ENCODE results near the gene LCE7A. TPM values are rescaled to one million over a fixed set of nuclear protein-coding genes. Genes with fewer than 3 reads are reported as not detected.

LCE7A gene
- total RNA-seq, 2 experiments from 2014 or later = not detected

DNA sequence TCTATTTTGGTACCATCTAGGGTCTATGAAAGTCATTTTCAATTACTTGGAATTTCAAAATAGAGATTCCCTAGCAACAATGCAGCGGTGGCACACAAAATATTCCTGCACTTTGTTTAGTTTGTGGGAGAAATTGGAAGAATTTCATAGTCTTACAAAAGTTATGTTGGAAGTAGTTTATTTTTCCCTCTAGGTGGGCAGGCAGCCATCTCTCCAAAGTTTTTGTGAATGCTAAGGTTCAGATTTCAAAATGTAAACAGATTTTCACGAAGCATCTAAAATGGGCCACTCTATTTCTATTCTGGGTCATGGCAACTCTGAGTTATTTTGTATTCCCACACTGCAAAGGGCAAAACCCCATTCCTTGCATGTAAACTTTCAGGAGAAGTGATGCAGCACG lies 26.3 kb downstream of the LCE7A start:
- no peak for DNase-seq
- H3K27me3 Mint-ChIP-seq = peaks cover 13% of the 10 kb centered on the region
- no peak overlapping the region for H3K4me3 Mint-ChIP-seq
- H3K27ac Mint-ChIP-seq = no peak overlapping the region
- ChIA-PET POLR2A (no interaction called here), CTCF (no interaction called here)
- no peaks in the 10 kb centered on the region for H3K9me3 Mint-ChIP-seq
- H3K36me3 Mint-ChIP-seq (ENCODE audit: low read depth) = no peaks in the 10 kb centered on the region
- no peaks in the 10 kb centered on the region for H3K4me1 Mint-ChIP-seq

DNA sequence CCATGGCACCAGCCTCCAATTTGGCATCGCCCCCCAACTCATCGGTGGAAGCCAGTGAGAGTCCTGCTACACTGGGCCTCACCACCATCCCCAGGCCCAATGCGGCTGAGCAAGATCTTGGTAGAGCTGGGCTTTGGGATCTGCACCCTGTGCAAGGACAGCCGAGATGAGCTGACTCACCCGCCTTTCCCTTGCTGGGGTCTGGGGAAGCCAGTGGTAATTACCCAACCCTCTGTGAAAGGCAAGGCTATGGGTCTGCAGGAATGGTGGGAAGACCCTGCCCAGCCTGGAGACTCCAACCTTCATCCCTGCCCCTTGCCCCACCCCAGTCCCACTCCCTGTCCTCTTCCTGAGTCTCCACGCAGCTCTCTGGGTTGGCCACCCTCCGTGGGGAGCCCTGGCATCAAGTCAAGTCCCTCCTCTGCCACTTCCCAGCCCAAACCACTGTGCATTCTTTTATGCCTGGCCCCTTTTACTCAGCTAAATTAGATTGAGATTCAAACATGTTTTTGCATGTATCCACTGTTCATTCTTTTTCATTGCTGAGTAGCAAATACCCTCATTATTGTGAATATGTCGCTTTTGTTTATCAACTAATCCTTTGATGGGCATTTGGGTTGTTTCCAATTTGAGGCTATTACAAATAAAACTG lies 27.1 kb downstream of the LCE7A start:
- H3K27me3 Mint-ChIP-seq = peaks cover 13% of the 10 kb centered on the region
- no peak overlapping the region for H3K27ac Mint-ChIP-seq
- no peaks in the 10 kb centered on the region for H3K4me1 Mint-ChIP-seq
- ChIA-PET POLR2A (no interaction called here), CTCF (no interaction called here)
- no peak overlapping the region for H3K4me3 Mint-ChIP-seq
- no peak for DNase-seq
- H3K36me3 Mint-ChIP-seq (ENCODE audit: low read depth) = no peaks in the 10 kb centered on the region
- H3K9me3 Mint-ChIP-seq = no peaks in the 10 kb centered on the region

GRCh38 chr1:152888126-152888525 lies 28.3 kb downstream of the LCE7A start:
- H3K36me3 Mint-ChIP-seq (ENCODE audit: low read depth) = no peaks in the 10 kb centered on the region
- H3K4me3 Mint-ChIP-seq = no peak overlapping the region
- peaks cover 20% of the 10 kb centered on the region for H3K27me3 Mint-ChIP-seq
- H3K27ac Mint-ChIP-seq = no peak overlapping the region
- DNase-seq = no peak
- no peaks in the 10 kb centered on the region for H3K4me1 Mint-ChIP-seq
- POLR2A ChIA-PET = no interaction called here
- no peaks in the 10 kb centered on the region for H3K9me3 Mint-ChIP-seq
- CTCF ChIA-PET = interaction anchor here (0.6 kb wide), 1 partner anchor 609 kb away, joined by 4 read pairs; no protein-coding TSS in a partner anchor

- ChIA-PET CTCF (no interaction called here), POLR2A (no interaction called here)
- no peaks in the 10 kb centered on the region for H3K4me1 Mint-ChIP-seq
- no peak for DNase-seq
- peaks cover 14% of the 10 kb centered on the region for H3K27me3 Mint-ChIP-seq
- no peaks in the 10 kb centered on the region for H3K36me3 Mint-ChIP-seq (ENCODE audit: low read depth)
- no peak overlapping the region for H3K27ac Mint-ChIP-seq
- H3K4me3 Mint-ChIP-seq = no peak overlapping the region
- H3K9me3 Mint-ChIP-seq = no peaks in the 10 kb centered on the region
Measured at GRCh38 chr1:152899027-152899426, 39.2 kb downstream of the LCE7A start.

DNA sequence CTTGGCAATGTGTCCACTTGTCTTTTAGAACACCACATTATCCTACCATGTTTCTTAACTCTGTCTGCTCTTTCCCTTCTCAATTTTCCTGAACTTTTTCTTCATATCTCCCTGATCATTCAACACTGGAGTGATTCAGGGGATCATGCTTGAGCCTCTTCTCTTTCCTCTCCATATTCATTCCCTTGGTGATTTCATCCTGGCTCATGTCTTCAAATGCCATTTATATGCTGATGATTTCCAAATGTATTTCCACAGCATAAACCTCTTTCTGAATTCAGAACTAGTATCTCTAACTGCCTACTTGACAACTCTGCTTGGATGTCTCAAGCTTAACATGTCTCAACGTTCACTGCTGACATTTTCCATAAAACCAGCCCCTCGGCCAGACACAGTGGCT lies 40.1 kb downstream of the LCE7A start:
- no peak for DNase-seq
- no peak overlapping the region for H3K4me3 Mint-ChIP-seq
- CTCF ChIA-PET = no interaction called here
- no peaks in the 10 kb centered on the region for H3K4me1 Mint-ChIP-seq
- POLR2A ChIA-PET = no interaction called here
- H3K9me3 Mint-ChIP-seq = no peaks in the 10 kb centered on the region
- H3K27me3 Mint-ChIP-seq = peaks cover 10% of the 10 kb centered on the region
- no peaks in the 10 kb centered on the region for H3K36me3 Mint-ChIP-seq (ENCODE audit: low read depth)
- no peak overlapping the region for H3K27ac Mint-ChIP-seq

GRCh38 chr1:152901631-152902030 lies 41.8 kb downstream of the LCE7A start:
- no peak overlapping the region for H3K4me3 Mint-ChIP-seq
- H3K36me3 Mint-ChIP-seq (ENCODE audit: low read depth) = no peaks in the 10 kb centered on the region
- peaks cover 5% of the 10 kb centered on the region for H3K27me3 Mint-ChIP-seq
- no peak overlapping the region for H3K27ac Mint-ChIP-seq
- POLR2A ChIA-PET = interaction anchor here (1.2 kb wide), 1 partner anchor 11 kb away, joined by 3 read pairs; no protein-coding TSS in a partner anchor
- no peak for DNase-seq
- H3K9me3 Mint-ChIP-seq = no peaks in the 10 kb centered on the region
- CTCF ChIA-PET = no interaction called here
- no peaks in the 10 kb centered on the region for H3K4me1 Mint-ChIP-seq

- no peak overlapping the region for H3K27ac Mint-ChIP-seq
- H3K9me3 Mint-ChIP-seq = no peaks in the 10 kb centered on the region
- H3K27me3 Mint-ChIP-seq = peaks cover 6% of the 10 kb centered on the region
- CTCF ChIA-PET = no interaction called here
- H3K4me3 Mint-ChIP-seq = no peak overlapping the region
- POLR2A ChIA-PET = interaction anchor here (1.2 kb wide), 1 partner anchor 10 kb away, joined by 3 read pairs; no protein-coding TSS in a partner anchor
- DNase-seq = no peak
- H3K4me1 Mint-ChIP-seq = no peaks in the 10 kb centered on the region
- H3K36me3 Mint-ChIP-seq (ENCODE audit: low read depth) = no peaks in the 10 kb centered on the region
Measured at GRCh38 chr1:152902636-152903035, 42.8 kb downstream of the LCE7A start.

DNA sequence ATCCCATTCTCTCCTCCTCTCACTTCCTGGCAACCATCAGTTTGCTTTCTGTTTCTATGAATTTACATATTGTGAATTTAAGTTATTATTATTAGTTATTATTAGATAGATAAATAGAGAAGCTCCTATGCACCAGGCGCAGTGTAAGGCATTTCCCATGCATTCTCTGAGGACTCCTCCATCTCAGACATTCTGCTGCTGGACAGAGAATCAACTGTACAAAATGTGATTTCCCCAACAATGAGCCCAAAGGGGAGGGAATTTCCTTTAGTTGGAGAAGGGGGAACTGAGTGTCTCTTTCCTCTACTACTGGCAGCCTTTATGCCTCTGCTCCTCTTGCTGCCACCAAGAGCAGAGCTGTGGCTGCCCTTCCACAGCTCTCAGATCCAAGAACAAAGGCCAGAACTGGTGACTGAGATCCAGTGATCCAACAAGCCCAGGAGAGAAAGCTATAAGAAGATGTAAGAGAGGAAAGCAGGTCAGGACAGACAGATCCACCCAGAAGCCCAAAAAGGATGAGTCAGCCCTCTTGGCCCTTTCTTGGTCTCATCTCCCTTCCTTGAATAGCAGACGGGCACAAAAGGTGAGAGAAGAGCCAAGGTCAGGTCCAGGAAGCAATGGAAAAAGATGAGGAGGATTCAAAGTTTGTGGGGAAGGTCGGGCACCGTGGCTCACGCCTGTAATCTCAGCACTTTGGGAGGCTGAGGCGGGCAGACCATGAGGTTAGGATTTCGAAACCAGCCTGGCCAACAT lies 45.1 kb downstream of the LCE7A start:
- ChIA-PET POLR2A (no interaction called here), CTCF (no interaction called here)
- DNase-seq = no peak
- H3K36me3 Mint-ChIP-seq (ENCODE audit: low read depth) = no peaks in the 10 kb centered on the region
- peaks cover 12% of the 10 kb centered on the region for H3K27me3 Mint-ChIP-seq
- H3K9me3 Mint-ChIP-seq = no peaks in the 10 kb centered on the region
- H3K4me3 Mint-ChIP-seq = no peak overlapping the region
- no peaks in the 10 kb centered on the region for H3K4me1 Mint-ChIP-seq
- H3K27ac Mint-ChIP-seq = no peak overlapping the region

- no peaks in the 10 kb centered on the region for H3K4me1 Mint-ChIP-seq
- peaks cover 12% of the 10 kb centered on the region for H3K27me3 Mint-ChIP-seq
- no peaks in the 10 kb centered on the region for H3K9me3 Mint-ChIP-seq
- no peak for DNase-seq
- CTCF ChIA-PET = no interaction called here
- H3K27ac Mint-ChIP-seq = no peak overlapping the region
- H3K36me3 Mint-ChIP-seq (ENCODE audit: low read depth) = no peaks in the 10 kb centered on the region
- POLR2A ChIA-PET = no interaction called here
- H3K4me3 Mint-ChIP-seq = no peak overlapping the region
Measured at GRCh38 chr1:152906023-152906565, 46.3 kb downstream of the LCE7A start.

- DNase-seq = no peak
- Mint-ChIP-seq H3K27ac (no peak within 1 kb of the TSS), H3K4me3 (no peak within 1 kb of the TSS), H3K27me3 (peaks cover 14% of the 10 kb centered on the region), H3K36me3 (ENCODE audit: low read depth) (no peaks in the 10 kb centered on the region), H3K9me3 (no peaks in the 10 kb centered on the region), H3K4me1 (no peaks in the 10 kb centered on the region)
- POLR2A ChIA-PET = no interaction called here
- CTCF ChIA-PET = no interaction called here
Measured at GRCh38 chr1:152907686-152908601, 48.1 kb downstream of the LCE7A start, which contains the start of gene IVL. IVL (plus strand) TSS chr1:152908546; CDS start chr1:152909798, 1,252 bp downstream.

DNA sequence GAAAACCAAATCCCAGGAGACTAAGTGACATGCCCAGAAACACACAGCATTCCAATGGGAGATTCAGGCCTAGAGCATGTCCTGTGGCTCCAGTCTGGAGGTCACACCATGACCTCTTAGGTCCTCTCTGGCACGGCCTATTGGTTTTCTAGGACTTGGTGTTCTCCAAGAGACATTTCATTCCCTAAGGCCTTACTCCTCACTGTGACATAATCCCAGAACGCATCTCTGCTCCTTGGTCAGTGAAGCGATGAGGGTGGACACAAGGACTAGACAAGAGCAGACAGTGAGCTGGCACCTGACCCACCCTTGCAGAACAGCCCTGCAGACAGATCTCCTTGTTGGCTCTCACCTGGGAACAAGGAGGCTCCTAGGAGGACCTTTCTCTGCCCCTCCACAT lies 49.4 kb downstream of the LCE7A start:
- CTCF ChIA-PET = no interaction called here
- Mint-ChIP-seq H3K4me3 (no peak overlapping the region), H3K27me3 (peaks cover 20% of the 10 kb centered on the region), H3K9me3 (no peaks in the 10 kb centered on the region), H3K4me1 (no peaks in the 10 kb centered on the region), H3K36me3 (ENCODE audit: low read depth) (no peaks in the 10 kb centered on the region), H3K27ac (no peak overlapping the region)
- DNase-seq = no peak
- POLR2A ChIA-PET = no interaction called here

Data from activated CD4-positive, alpha-beta memory T cell treated with anti-CD3 and anti-CD28 coated beads, Interleukin-2, amount 10 ng/mL, durations not matched to agents 7 days and 5 days (primary cell).